Heart left ventricle (tissue), 16 donors: Measurements from ENCODE around the gene LGALS4. TPM values are rescaled to one million over a fixed set of nuclear protein-coding genes. Genes with fewer than 3 reads are reported as not detected.
"Not testable (repeated sequence)": the region's sequence is repeated elsewhere in the genome, so short reads cannot be mapped to it uniquely, and the experiment has no call there.

ENCODE experiments used
- ATAC-seq, 4 donors: fragments of 200-7000 bp; cut with Tn5 transposase; one replicate each; pipeline ENCODE4 v1.9.1; 2020 to 2022; ENCODE audit warnings: moderate library complexity in 4 of 4, mild to moderate bottlenecking in 3 of 4, moderate number of reproducible peaks in 1 of 4
- DNase-seq, 5 donors: peaks; one replicate each; pipeline ENCODE4 v3.0.0-alpha.2; 2020
- H3K27ac ChIP-seq, 12 donors: fragments of 200-600 bp; sonication (generic) in 4 of 12; one replicate each; pipeline versions ENCODE4 v1.5.0 to v1.8.0; 2016 to 2022; ENCODE audit warnings: mild to moderate bottlenecking in 2 of 12
- H3K27me3 ChIP-seq, 9 donors: fragments of 200-600 bp; sonication (generic) in 2 of 9; one replicate each; pipeline versions ENCODE4 v1.5.1 to v1.8.0; 2016 to 2022; ENCODE audit warnings: mild to moderate bottlenecking in 3 of 9
- H3K36me3 ChIP-seq, 9 donors: fragments of 200-600 bp; sonication (generic) in 2 of 9; one replicate each; pipeline versions ENCODE4 v1.5.0 to v1.8.0; 2018 to 2022; ENCODE audit warnings: mild to moderate bottlenecking in 2 of 9
- H3K4me1 ChIP-seq, 12 donors: fragments of 200-600 bp; sonication (generic) in 4 of 12; one replicate each; pipeline versions ENCODE4 v1.5.0 to v1.8.0; 2016 to 2022; ENCODE audit warnings: mild to moderate bottlenecking in 3 of 12
- H3K4me3 ChIP-seq, 12 donors: fragments of 200-600 bp; sonication (generic) in 4 of 12; one replicate each; pipeline versions ENCODE4 v1.5.0 to v1.8.0; 2017 to 2022; ENCODE audit warnings: mild to moderate bottlenecking in 9 of 12, moderate library complexity in 4 of 12
- H3K9me3 ChIP-seq, 12 donors: fragments of 200-600 bp; sonication (generic) in 4 of 12; one replicate each; pipeline versions ENCODE4 v1.5.0 to v1.8.0; 2016 to 2022; ENCODE audit warnings: mild to moderate bottlenecking in 1 of 12
- POLR2A ChIP-seq, 2 donors: fragments of 450-650 bp; IDR thresholded peaks; one replicate each; pipeline ENCODE4 v1.6.1; 2017; ENCODE audit warnings: antibody characterized with exemption in 2 of 2, mild to moderate bottlenecking in 2 of 2, moderate library complexity in 2 of 2
- WGBS, 4 donors: extraction: QIAGEN DNeasy Blood & Tissue Kit in 2 of 4; methylation state at CpG; one replicate each; pipeline versions ENCODE4 v1.1.5 to v1.1.7; 2013 to 2018; 5-methylcytosine and 5-hydroxymethylcytosine counted together
- intact Hi-C, 10 donors: fragments of 100-400 bp; cut with DNase I; formaldehyde crosslinking; loops; one replicate each; pipeline versions ENCODE4 v1.11.1 to v1.14.2; 2022
- polyA plus RNA-seq, 2 donors: library from polyadenylated mRNA; stranded (reverse); fragments of 200-250 nt; gene quantifications; one replicate each; pipeline ENCODE4 v1.2.3, GENCODE V29; 2013
- total RNA-seq, 9 donors: library from RNA; depleted of rRNA in 2 of 9; stranded (reverse); fragments of >200 nt in 2 of 9; fragmentation: NEBNext Ultra II Directional in 3 of 9; extraction: Animal tissue kit (Norgen Biotek cat#: 25700) in 3 of 9; gene quantifications; one replicate each; pipeline versions ENCODE4 v1.1.0 to v1.2.4, GENCODE V29; 2016 to 2023
- TF ChIP-seq, protein P1 (sequence below), 12 donors: fragments of 200-600 bp; sonication (generic) in 4 of 12; IDR thresholded peaks; one replicate each; pipeline versions ENCODE4 v1.5.0 to v1.8.0; 2018 to 2022; ENCODE audit warnings: antibody characterized with exemption in 12 of 12, mild to moderate bottlenecking in 5 of 12
- donor health status: ischemic (EF 13 %, LVEDD 7.1; RV severe dilation, severe dysfunction).
- donor health status: healthy with polysubstance abuse.
- donor health status: DM: no; HTN: yes; CAD: no.
- donor health status: DM: no; HTN: no; CAD: no.
- donor health status: ischemic (EF 25% LVEDD 6.9; RV normal size, moderate dysfunction).
- donor health status: ischemic (EF 25% LVEDD 5.7; RV mildly dilated, moderate dysfunction).
- donor health status: healthy.
- donor health status: DM: yes; HTN: yes; CAD: no.
- donor health status: ischemic (EF 35%, LVEDD 5.7; RV mildly dilated, moderate dysfunction).
- donor health status: nonischemic (EF 11% LVEDD 7.7; RV severe dilation, severe dysfunction).
- donor health status: DM: yes; HTN: yes; CAD: no.
- donor health status: PGD.
- donor health status: ischemic (EF 29% LVEDD 5.4; RV normal size, mild dysfunction).
- donor health status: nonischemic (EF 23%, LVEDD 6.1; RV moderate dilation, normal function).

The LGALS4 gene
- total and polyA plus RNA-seq, 11 donors: 0.35 to 1.3 (median 0.67) TPM; not detected in 2

GRCh38 chr19:38793177-38793576 is 19.6 kb downstream of the LGALS4 start:
- ATAC-seq: no peak
- Histone ChIP-seq H3K36me3 (no peaks in the 10 kb centered on the region), H3K9me3 (no peaks in the 10 kb centered on the region), H3K27me3 (no peaks in the 10 kb centered on the region), H3K4me1 (peaks cover 0 to 5% (median 0%) of the 10 kb centered on the region in 12 donors), H3K27ac (peak overlapping the region in 2 of 12 donors; percentile 34 to 43), H3K4me3 (peak overlapping the region in 2 of 12 donors; percentile 32 to 39)
- intact Hi-C loops: no loop called here
- no peak for DNase-seq
- 72 to 80% (median 77%) methylated on average over 8 of the region's 8 CpGs for WGBS, 4 donors
- TF ChIP-seq, protein P1, sequence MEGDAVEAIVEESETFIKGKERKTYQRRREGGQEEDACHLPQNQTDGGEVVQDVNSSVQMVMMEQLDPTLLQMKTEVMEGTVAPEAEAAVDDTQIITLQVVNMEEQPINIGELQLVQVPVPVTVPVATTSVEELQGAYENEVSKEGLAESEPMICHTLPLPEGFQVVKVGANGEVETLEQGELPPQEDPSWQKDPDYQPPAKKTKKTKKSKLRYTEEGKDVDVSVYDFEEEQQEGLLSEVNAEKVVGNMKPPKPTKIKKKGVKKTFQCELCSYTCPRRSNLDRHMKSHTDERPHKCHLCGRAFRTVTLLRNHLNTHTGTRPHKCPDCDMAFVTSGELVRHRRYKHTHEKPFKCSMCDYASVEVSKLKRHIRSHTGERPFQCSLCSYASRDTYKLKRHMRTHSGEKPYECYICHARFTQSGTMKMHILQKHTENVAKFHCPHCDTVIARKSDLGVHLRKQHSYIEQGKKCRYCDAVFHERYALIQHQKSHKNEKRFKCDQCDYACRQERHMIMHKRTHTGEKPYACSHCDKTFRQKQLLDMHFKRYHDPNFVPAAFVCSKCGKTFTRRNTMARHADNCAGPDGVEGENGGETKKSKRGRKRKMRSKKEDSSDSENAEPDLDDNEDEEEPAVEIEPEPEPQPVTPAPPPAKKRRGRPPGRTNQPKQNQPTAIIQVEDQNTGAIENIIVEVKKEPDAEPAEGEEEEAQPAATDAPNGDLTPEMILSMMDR (IDR thresholded peaks at IDR 0.05): no peak
- no peak for TF ChIP-seq POLR2A (IDR thresholded peaks at IDR 0.05)

DNA sequence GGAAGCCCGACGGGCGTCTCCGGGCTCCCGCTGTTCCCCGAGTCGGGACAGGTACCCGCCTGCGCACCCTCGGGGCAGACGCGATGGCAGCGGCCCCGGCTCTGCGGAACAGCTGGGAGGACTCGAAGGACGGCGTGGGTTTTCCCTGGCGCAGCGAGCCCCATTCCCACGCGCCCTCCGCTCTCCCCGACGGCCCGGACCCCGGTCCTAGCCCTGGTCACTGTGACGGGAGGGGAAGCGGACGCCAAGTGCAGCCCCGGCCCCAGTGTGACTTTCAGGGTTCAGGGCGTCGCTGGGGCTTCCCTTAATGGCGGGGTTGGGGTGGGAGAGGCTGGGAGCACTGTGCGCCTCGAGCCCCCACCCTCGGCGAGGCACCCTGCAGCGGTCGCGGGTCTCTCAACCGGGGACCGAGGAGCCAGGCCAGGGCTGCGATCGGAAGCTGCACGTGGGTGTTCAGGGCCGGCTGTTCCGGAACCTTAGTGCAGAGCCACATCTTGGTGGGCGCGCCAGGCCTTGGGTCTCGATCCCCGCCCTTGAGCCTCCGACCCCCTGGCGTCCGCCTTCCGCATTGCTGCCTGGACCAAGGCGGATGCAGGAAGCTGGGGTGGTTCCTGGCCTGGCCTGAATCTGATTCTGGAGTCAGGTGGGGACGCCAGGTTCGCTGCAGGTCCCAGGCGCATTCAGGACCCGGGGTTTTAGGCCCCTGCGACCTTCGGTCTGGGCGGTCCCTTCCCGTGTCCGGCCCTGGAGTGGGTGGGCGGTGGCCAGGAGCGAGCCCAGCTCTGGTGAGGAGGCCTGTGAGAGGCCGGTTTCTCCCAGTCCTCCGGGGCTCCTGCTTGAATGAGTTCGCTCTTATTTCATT is 20.3 kb downstream of the LGALS4 start:
- DNase-seq (peak in 4 of 5 donors; percentile 48 to 82 (median 60)), ATAC-seq (peak; percentile 18 to 63 (median 35))
- peak overlapping the region in 10 of 12 donors; percentile 25 to 50 (median 39) for H3K4me3 ChIP-seq

DNA sequence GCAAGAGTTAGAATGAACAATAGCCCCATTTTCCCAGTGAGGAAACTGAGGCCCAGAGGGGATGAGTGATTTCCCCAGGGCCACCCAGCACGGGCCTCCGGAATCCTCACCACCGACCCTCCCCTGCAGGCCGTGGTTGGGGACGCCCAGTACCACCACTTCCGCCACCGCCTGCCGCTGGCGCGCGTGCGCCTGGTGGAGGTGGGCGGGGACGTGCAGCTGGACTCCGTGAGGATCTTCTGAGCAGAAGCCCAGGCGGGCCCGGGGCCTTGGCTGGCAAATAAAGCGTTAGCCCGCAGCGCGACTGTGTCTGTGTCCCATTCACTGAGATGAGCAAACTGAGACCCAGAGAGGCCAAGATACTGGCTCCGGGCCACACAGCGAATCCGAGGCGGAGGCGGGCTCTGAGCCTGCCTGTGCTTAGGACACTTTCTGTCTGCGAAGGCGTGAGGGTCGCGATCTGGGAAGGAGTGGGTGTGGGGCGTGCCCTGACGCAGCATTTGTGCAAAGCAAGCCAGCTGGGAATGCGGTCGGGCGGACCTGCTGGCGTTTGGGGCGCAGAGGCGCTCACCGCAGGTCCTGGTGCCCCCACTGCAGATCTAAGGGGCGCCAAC is 21.2 kb downstream of the LGALS4 start:
- H3K27ac ChIP-seq, H3K9me3 ChIP-seq, H3K4me1 ChIP-seq, H3K36me3 ChIP-seq, DNase-seq, intact Hi-C loops, H3K27me3 ChIP-seq: not testable (repeated sequence)
- no CpG with 5 or more reads among the region's 40 CpGs for WGBS, 4 donors
- ATAC-seq: peak; percentile 81 to 94 (median 89)
- peak overlapping the region in 7 of 12 donors; percentile 21 to 43 (median 39) for H3K4me3 ChIP-seq

More for the DNA sequence above, 20.3 kb downstream of the LGALS4 start:
- WGBS, 4 donors: 21 to 37% (median 26%) methylated on average over 31 to 66 of the region's 71 CpGs
- H3K36me3 ChIP-seq: no peaks in the 10 kb centered on the region
- H3K4me1 ChIP-seq: peaks cover 0 to 5% (median 0%) of the 10 kb centered on the region in 12 donors
- H3K27ac ChIP-seq: peak overlapping the region in 3 of 12 donors; percentile 34 to 51 (median 43)
- no peaks in the 10 kb centered on the region for H3K9me3 ChIP-seq
- intact Hi-C loops: no loop called here
- H3K27me3 ChIP-seq: no peaks in the 10 kb centered on the region
- no peak for TF ChIP-seq POLR2A (IDR thresholded peaks at IDR 0.05)
- TF ChIP-seq, protein P1 (IDR thresholded peaks at IDR 0.05): peak in 10 of 12 donors; percentile 6 to 52 (median 33)

GRCh38 chr19:38790507-38791403 is 22.0 kb downstream of the LGALS4 start:
- H3K36me3 ChIP-seq, H3K9me3 ChIP-seq, H3K27me3 ChIP-seq, intact Hi-C loops, DNase-seq, H3K27ac ChIP-seq, H3K4me1 ChIP-seq: not testable (repeated sequence)
- peak overlapping the region in 7 of 12 donors; percentile 21 to 43 (median 39) for H3K4me3 ChIP-seq
- 60 to 82% (median 68%) methylated on average over 8 to 18 of the region's 49 CpGs for WGBS, 4 donors
- ATAC-seq: peak in 3 of 4 donors; percentile 2 to 12 (median 11)
